B cell (primary cell): ENCODE data around the gene HES1. TPM values are rescaled to one million over a fixed set of nuclear protein-coding genes. Genes with fewer than 3 reads are reported as not detected.

ENCODE experiments used
- ATAC-seq: fragments of 200-7000 bp; cut with Tn5 transposase; one replicate; pipeline ENCODE4 v1.10.0; 2021; ENCODE audit warnings: low read depth, mild to moderate bottlenecking, moderate number of reproducible peaks, moderate library complexity
- CTCF ChIA-PET: fragments of 350-600 bp; sonication (Branson Sonifier 250); formaldehyde crosslinking; loops from one replicate; lab custom pipeline; 2021; ENCODE audit warnings: antibody characterized with exemption, inconsistent platforms; lab: Charles Lee
- POLR2A ChIA-PET: fragments of 350-600 bp; sonication (Branson Sonifier 250); formaldehyde crosslinking; loops from one replicate; lab custom pipeline; 2021; ENCODE audit warnings: antibody characterized with exemption; lab: Charles Lee
- DNase-seq: peaks from one replicate; pipeline ENCODE4 v3.0.0; 2013
- H2AFZ ChIP-seq: 2 replicates; pipeline ENCODE4 v1.6.1; 2012; ENCODE audit warnings: mild to moderate bottlenecking, low read depth, low read length; ENCODE audit not compliant: insufficient read depth, poor library complexity, severe bottlenecking
- H3K27ac ChIP-seq, 2 donors: 1 replicate in 1 of 2; 2 replicates in 1 of 2; pipeline ENCODE4 v1.5.1; 2012 to 2013; ENCODE audit warnings: low read length in 2 of 2, mild to moderate bottlenecking in 2 of 2, moderate library complexity in 1 of 2
- H3K27me3 ChIP-seq, 4 experiments: fragments of 200-600 bp in 1 of 4; sonication (generic) in 1 of 4; replicated peaks in 1 of 4; 1 replicate in 2 of 4; 2 replicates in 2 of 4; pipeline versions ENCODE4 v1.6.1 to v1.7.0; 2013 to 2016; ENCODE audit warnings: low read length in 3 of 4, mild to moderate bottlenecking in 2 of 4, mixed read lengths in 1 of 4, moderate library complexity in 1 of 4; ENCODE audit not compliant: insufficient read depth in 4 of 4, control insufficient read depth in 3 of 4; ENCODE audit errors: control extremely low read depth in 1 of 4
- H3K36me3 ChIP-seq, 2 experiments: replicated peaks in 1 of 2; 1 replicate in 1 of 2; 2 replicates in 1 of 2; pipeline versions ENCODE4 v1.6.1 to v1.7.1; 2013; ENCODE audit warnings: low read length in 1 of 2; ENCODE audit not compliant: insufficient read depth in 2 of 2, control insufficient read depth in 1 of 2; ENCODE audit errors: control extremely low read depth in 1 of 2, extremely low read depth in 1 of 2
- H3K4me1 ChIP-seq, 2 donors: fragments of 200-600 bp in 1 of 2; sonication (generic) in 1 of 2; 1 replicate in 1 of 2; 2 replicates in 1 of 2; pipeline versions ENCODE4 v1.5.1 to v1.6.1; 2013 to 2017; ENCODE audit warnings: low read length in 2 of 2; ENCODE audit not compliant: control insufficient read depth in 2 of 2, insufficient read depth in 2 of 2
- H3K4me2 ChIP-seq: replicated peaks from 2 replicates; pipeline ENCODE3; 2012; ENCODE audit warnings: mild to moderate bottlenecking, low read depth, low read length; ENCODE audit not compliant: poor library complexity, severe bottlenecking
- H3K4me3 ChIP-seq, 5 experiments: fragments of 200-600 bp in 1 of 5; sonication (generic) in 1 of 5; 1 replicate in 3 of 5; 2 replicates in 2 of 5; pipeline versions ENCODE4 v1.5.1 to v1.7.0; 2011 to 2016; ENCODE audit warnings: low read length in 4 of 5, mild to moderate bottlenecking in 4 of 5, low read depth in 2 of 5, control low read depth in 1 of 5, moderate library complexity in 1 of 5; ENCODE audit not compliant: insufficient read depth in 1 of 5; ENCODE audit errors: control extremely low read depth in 1 of 5, extremely low read depth in 1 of 5
- H3K79me2 ChIP-seq: fragments of 200-600 bp; sonication (generic); one replicate; pipeline ENCODE4 v1.6.0; 2016; ENCODE audit warnings: low read length; ENCODE audit not compliant: control insufficient read depth, insufficient read depth
- H3K9ac ChIP-seq: fragments of 200-600 bp; sonication (generic); 2 replicates; pipeline ENCODE4 v1.6.1; 2017; ENCODE audit warnings: mild to moderate bottlenecking, low read length, moderate library complexity
- H3K9me3 ChIP-seq, 3 donors: one replicate each; pipeline versions ENCODE4 v1.6.1 to v1.7.1; 2013; ENCODE audit warnings: low read length in 2 of 3; ENCODE audit not compliant: control insufficient read depth in 2 of 3, insufficient read depth in 1 of 3; ENCODE audit errors: control extremely low read depth in 1 of 3
- H4K20me1 ChIP-seq: 2 replicates; pipeline ENCODE4 v1.6.0; 2012; ENCODE audit warnings: mild to moderate bottlenecking, low read length; ENCODE audit not compliant: insufficient read depth, control insufficient read depth, poor library complexity, severe bottlenecking
- H3K27ac Mint-ChIP-seq: one replicate; pipeline ENCODE4 v1.8.0; 2021; ENCODE audit warnings: mixed read lengths
- H3K27me3 Mint-ChIP-seq: one replicate; pipeline ENCODE4 v1.8.0; 2021; ENCODE audit warnings: mixed read lengths
- H3K4me1 Mint-ChIP-seq: one replicate; pipeline ENCODE4 v1.8.0; 2021; ENCODE audit warnings: mixed read lengths
- H3K4me3 Mint-ChIP-seq: one replicate; pipeline ENCODE4 v1.8.0; 2021; ENCODE audit warnings: mixed read lengths
- H3K9me3 Mint-ChIP-seq: one replicate; pipeline ENCODE4 v1.8.0; 2022; ENCODE audit warnings: mixed read lengths; ENCODE audit not compliant: insufficient read depth
- CTCF ChIP-seq: fragments of 200-600 bp; IDR thresholded peaks from one replicate; pipeline ENCODE4 v1.8.0; 2022; ENCODE audit warnings: antibody characterized with exemption, mild to moderate bottlenecking
- EZH2 ChIP-seq: IDR thresholded peaks from 2 replicates; pipeline ENCODE4 v1.6.1; 2012; ENCODE audit warnings: borderline replicate concordance, low read depth, mild to moderate bottlenecking, moderate library complexity, low read length; ENCODE audit not compliant: insufficient read depth, poor library complexity, severe bottlenecking
- WGBS: methylation state at CpG from one replicate; pipeline ENCODE4 v1.1.5; 2013; ENCODE audit warnings: missing lambda C conversion rate; ENCODE audit not compliant: insufficient coverage; 5-methylcytosine and 5-hydroxymethylcytosine counted together
- intact Hi-C: fragments of 100-400 bp; cut with micrococcal nuclease; formaldehyde crosslinking; loops from one replicate; pipeline ENCODE4 v1.10.0; 2022
- polyA plus RNA-seq: library from polyadenylated mRNA; depleted of rRNA; stranded (reverse); fragments of >200 nt; gene quantifications from 2 replicates; pipeline ENCODE4 v1.2.3, GENCODE V29; 2012
- total RNA-seq, 2 donors: library from RNA; stranded (reverse); fragments of 120-200 nt in 1 of 2; gene quantifications; 1 replicate in 1 of 2; 2 replicates in 1 of 2; pipeline versions ENCODE4 v1.2.3 to v1.2.4, GENCODE V29; 2013 to 2022

The HES1 gene
- total and polyA plus RNA-seq, 2 donors (not counting 1 experiment from before 2014, with no cell fraction given) = 2.4 to 60.3 TPM

DNA sequence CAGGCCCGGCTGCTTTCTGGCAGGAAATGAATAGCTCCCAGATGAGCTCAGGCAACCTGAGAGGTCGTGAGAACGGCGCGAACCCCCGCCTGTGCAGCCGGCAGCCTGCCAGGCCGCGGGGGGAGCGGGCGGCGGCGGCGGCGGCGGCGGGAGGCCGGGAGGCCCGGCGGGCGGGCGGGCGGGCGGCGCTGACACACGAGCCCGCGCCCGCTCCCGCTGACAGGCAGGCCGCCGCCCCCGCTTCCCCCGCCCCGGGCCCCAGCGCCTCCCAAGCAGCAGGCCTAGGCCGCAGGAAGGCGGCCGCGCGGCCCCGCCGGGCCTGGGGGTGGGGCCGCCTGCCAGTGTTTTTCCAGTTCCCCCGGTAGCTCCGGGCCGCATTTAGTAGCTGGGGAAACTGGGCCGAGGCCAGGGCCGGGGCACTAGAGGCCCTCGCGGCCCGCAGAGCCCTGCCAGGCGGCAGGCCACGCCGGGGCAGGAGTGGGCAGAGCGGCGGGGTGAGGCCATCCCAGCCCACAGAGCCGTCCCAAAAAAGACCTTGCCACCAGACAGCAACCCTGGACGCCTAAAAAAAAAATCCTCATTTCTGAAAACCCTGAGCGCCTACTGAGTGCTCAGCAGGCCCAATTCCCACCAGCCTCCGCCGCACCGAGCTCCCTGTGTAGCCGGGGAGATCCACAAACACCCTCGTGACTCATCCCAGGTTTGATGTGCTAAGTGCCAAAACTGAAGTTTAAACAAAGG, 5.6 kb downstream of the HES1 start:
- Histone ChIP-seq H4K20me1 (no peaks in the 10 kb centered on the region), H3K36me3 (no peaks in the 10 kb centered on the region), H3K4me1 (peaks cover 34 to 44% of the 10 kb centered on the region in 2 donors), H3K4me2 (peak overlapping the region; percentile 87), H3K79me2 (no peaks in the 10 kb centered on the region), H3K4me3 (peak overlapping the region in 4 of 5 experiments; percentile 2 to 52 (median 52)), H2AFZ (peak overlapping the region; percentile 59), H3K27me3 (peaks cover 0 to 20% (median 4%) of the 10 kb centered on the region in 4 experiments), H3K9ac (peak overlapping the region; percentile 61), H3K27ac (peak overlapping the region in 1 of 2 donors; percentile 27), H3K9me3 (no peaks in the 10 kb centered on the region)
- Mint-ChIP-seq H3K27ac (peak overlapping the region; percentile 27), H3K27me3 (peaks cover 5% of the 10 kb centered on the region), H3K4me1 (peaks cover 37% of the 10 kb centered on the region), H3K4me3 (peak overlapping the region; percentile 75), H3K9me3 (no peaks in the 10 kb centered on the region)
- peak; percentile 20 for ATAC-seq
- ChIA-PET CTCF (interaction anchor here (0.7 to 13.3 kb wide), 6 partner anchors 34 to 477 kb away, joined by 3 to 148 read pairs (median 106); no protein-coding TSS in a partner anchor), POLR2A (interaction anchor here (0.5 to 1.0 kb wide), 4 partner anchors 9 to 1290 kb away, joined by 3 to 6 read pairs (median 3); no protein-coding TSS in a partner anchor)
- intact Hi-C loops = loop anchor here (1.0 to 5.0 kb wide), 2 partner anchors 61 to 174 kb away; no protein-coding TSS in a partner anchor
- WGBS = 11% methylated on average over 48 of the region's 65 CpGs
- peak; percentile 75 for DNase-seq
- TF ChIP-seq CTCF = no peak
- no peak for TF ChIP-seq EZH2
